ENCODE data around the gene ADAMTS7. TPM values are rescaled to one million over a fixed set of nuclear protein-coding genes. Genes with fewer than 3 reads are reported as not detected.

The ADAMTS7 gene
- total and polyA plus RNA-seq, 2 of the 13 experiments (the other 11 are each of a cell fraction or from before 2014, with no cell fraction given): 0.09 to 0.12 TPM

DNA sequence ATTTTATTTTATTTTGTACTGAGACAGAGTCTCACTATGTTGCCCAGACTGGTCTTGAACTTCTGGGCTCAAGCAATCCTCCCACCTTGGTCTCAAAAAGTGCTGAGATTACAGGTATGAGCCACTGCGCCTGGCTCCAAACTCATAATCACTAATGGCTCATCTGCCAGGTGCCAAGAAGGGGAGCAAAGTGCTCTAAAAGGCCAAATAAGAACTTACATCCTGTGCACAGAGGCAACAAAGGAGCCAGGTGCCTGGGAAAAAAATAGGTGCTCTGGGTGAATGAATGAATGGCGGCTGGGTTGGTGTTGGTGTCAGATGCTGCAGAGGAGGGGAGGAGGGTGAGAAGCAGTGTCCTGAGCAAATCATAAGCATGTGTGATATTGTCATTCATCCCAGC, 25.9 kb upstream of the ADAMTS7 start (continued):
- TF ChIP-seq ZFP91 (CRISPR knock-in tag; IDR thresholded peaks at IDR 0.05; ENCODE audit: borderline replicate concordance) (no peak), PRDM10 (CRISPR knock-in tag; IDR thresholded peaks at IDR 0.05; ENCODE audit: low read depth) (no peak), FOXA3 (CRISPR knock-in tag; IDR thresholded peaks at IDR 0.05) (no peak), NFE2 (CRISPR knock-in tag; IDR thresholded peaks at IDR 0.05) (no peak), MZF1 (CRISPR knock-in tag; IDR thresholded peaks at IDR 0.05; ENCODE audit: borderline replicate concordance) (no peak), ZNF263 (CRISPR knock-in tag; IDR thresholded peaks at IDR 0.05) (no peak)

DNA sequence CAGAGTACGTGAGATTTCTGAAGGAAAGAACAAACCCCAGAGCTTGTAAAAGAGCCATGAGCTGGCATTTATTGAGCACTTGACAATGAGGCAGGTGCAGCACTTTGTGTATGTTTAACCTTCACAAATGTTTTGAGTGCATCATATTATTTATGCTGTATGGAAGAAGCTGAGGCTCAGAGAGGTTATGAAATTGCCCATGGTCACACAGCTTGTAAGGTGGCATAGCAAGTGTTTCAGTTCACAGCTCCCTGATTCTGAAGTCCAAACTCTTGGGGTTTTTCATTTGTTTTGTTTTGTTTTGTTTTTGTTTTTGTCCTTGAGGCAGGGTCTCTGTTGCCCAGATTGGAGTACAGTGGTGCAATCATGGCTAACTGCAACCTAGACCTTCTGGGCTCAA, 25.1 kb upstream of the ADAMTS7 start:
- Histone ChIP-seq H4K20me1 (ENCODE audit: insufficient read depth, low read length) (no peaks in the 10 kb centered on the region), H3K27ac (ENCODE audit: extremely low read length, insufficient read depth, low read length) (no peak overlapping the region), H3K27me3 (ENCODE audit: control insufficient read depth in 1 of 2, insufficient read depth in 2 of 2, low read length in 2 of 2) (peaks cover 2 to 26% of the 10 kb centered on the region in 2 experiments; a peak in 4 of 5 replicates), H3K9me3 (ENCODE audit: low read length) (no peaks in the 10 kb centered on the region), H3K4me2 (ENCODE audit: low read depth, low read length) (no peak overlapping the region), H3K9ac (ENCODE audit: insufficient read depth, low read depth, low read length) (no peak overlapping the region), H3K79me2 (ENCODE audit: insufficient read depth, low read length) (no peaks in the 10 kb centered on the region), H3K4me3 (replicated peaks in 1 of 3; ENCODE audit: insufficient read depth in 1 of 3, low read depth in 2 of 3, low read length in 3 of 3) (no peak overlapping the region), H3K4me1 (ENCODE audit: insufficient read depth, low read length) (peaks cover 7% of the 10 kb centered on the region; the same call in 1 of the 2 replicates), H2AFZ (ENCODE audit: low read length) (no peak overlapping the region), H3K36me3 (replicated peaks in 1 of 2; ENCODE audit: control insufficient read depth in 1 of 2, insufficient read depth in 2 of 2, low read length in 2 of 2) (no peaks in the 10 kb centered on the region)
- in situ Hi-C loops (cut with HindIII; ENCODE audit: extremely low pct_ligation_motif_present, low pct_unique_long_range_greater_than_20kb) (no loop called here), intact Hi-C loops (cut with micrococcal nuclease; ENCODE audit: unreplicated experiment) (no loop called here)
- TF ChIP-seq ZNF768 (CRISPR knock-in tag; IDR thresholded peaks at IDR 0.05) (peak; percentile 54; the same call in 1 of the 2 replicates), ZNF737 (CRISPR knock-in tag; IDR thresholded peaks at IDR 0.05; ENCODE audit: borderline replicate concordance) (no peak)
- CTCF ChIA-PET (ENCODE audit: low intra/inter-chr PET ratio, low total read pairs): no interaction called here
- no TSS peak for BruUV-seq (replicated peaks)
- POLR2A ChIA-PET: no interaction called here
- WGBS (ENCODE audit: low lambda C conversion rate): 50% methylated on average over 1 of the region's 1 CpG
- no peak for DNase-seq (ENCODE audit: low spot score)
- FAIRE-seq: no peak
- ATAC-seq: no peak
